ENCODE data around the gene PIGS. TPM values are rescaled to one million over a fixed set of nuclear protein-coding genes. Genes with fewer than 3 reads are reported as not detected.

PIGS gene
- total and polyA plus RNA-seq, 2 of the 13 experiments (the other 11 are each of a cell fraction or from before 2014, with no cell fraction given): 31.7 to 42.6 TPM

DNA sequence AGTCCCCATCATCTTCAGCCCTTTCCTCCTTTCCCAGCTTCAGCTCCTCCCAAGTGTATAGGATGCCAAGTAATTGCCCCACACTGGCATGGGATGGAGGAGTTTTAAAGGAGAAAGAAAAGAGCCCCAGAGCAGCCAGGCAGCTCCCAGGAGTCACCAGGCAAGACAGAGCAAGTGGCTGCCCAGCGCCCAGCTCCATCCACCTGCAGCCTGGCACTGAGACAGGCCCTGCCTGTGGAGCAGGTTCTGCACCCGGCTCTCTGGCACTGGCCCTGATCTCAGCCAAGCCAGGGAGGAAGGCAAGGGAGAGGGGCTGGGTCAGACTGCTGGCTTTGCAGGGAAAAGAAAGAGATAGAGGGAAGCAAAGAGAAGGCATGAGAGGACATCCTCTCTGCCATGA is 43.5 kb downstream of the PIGS start (continued):
- TF ChIP-seq PRMT3 (CRISPR knock-in tag; IDR thresholded peaks at IDR 0.05; ENCODE audit: borderline replicate concordance, low read depth) (no peak), FOXC1 (CRISPR knock-in tag; IDR thresholded peaks at IDR 0.05; ENCODE audit: borderline replicate concordance) (no peak), ZMYM2 (CRISPR knock-in tag; IDR thresholded peaks at IDR 0.05) (no peak), MED1 (CRISPR knock-in tag; IDR thresholded peaks at IDR 0.05) (no peak)

DNA sequence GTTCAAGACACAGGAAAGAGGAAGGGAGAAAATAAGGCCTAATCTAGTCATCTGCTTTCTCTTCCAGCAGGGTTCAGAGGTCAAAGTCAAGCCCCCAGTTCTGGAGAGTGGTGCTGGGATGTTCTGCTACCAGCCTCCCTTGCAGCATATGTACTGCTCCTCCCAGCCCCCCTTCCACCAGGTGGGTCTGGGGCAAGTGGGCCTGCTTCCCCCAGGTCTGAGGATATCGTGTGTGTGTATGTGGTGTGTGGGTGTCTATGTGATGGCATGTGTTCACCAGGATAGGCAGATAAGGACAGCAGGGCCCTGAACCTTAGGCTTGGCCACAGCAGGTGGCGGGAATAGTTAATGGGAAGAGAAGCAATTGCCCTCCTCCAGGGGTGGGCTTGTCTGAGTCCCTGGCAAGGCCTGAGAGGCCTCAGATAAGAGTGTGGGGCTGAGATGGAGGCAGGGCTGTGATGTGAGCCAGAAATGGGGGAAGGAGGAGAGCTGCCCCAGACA is 44.1 kb downstream of the PIGS start:
- ChIA-PET CTCF (ENCODE audit: low intra/inter-chr PET ratio, low total read pairs) (no interaction called here), POLR2A (no interaction called here)
- ATAC-seq (no peak), DNase-seq (ENCODE audit: low spot score) (no peak), FAIRE-seq (no peak)
- H3K4me2 ChIP-seq (ENCODE audit: low read depth, low read length): no peak overlapping the region
- 42% methylated on average over 2 of the region's 2 CpGs for WGBS (ENCODE audit: low lambda C conversion rate)
- peaks cover 9 to 36% of the 10 kb centered on the region in 2 experiments; a peak in 4 of 5 replicates for H3K27me3 ChIP-seq (ENCODE audit: control insufficient read depth in 1 of 2, insufficient read depth in 2 of 2, low read length in 2 of 2)
- no peaks in the 10 kb centered on the region for H3K79me2 ChIP-seq (ENCODE audit: insufficient read depth, low read length)
- TF ChIP-seq ZNF225 (CRISPR knock-in tag; IDR thresholded peaks at IDR 0.05): no peak
- H2AFZ ChIP-seq (ENCODE audit: low read length): no peak overlapping the region
- no peak overlapping the region for H3K9ac ChIP-seq (ENCODE audit: insufficient read depth, low read depth, low read length)
- no peak overlapping the region for H3K27ac ChIP-seq (ENCODE audit: extremely low read length, insufficient read depth, low read length)
- in situ Hi-C loops (cut with HindIII; ENCODE audit: extremely low pct_ligation_motif_present, low pct_unique_long_range_greater_than_20kb): no loop called here
- no peaks in the 10 kb centered on the region for H3K36me3 ChIP-seq (replicated peaks in 1 of 2; ENCODE audit: control insufficient read depth in 1 of 2, insufficient read depth in 2 of 2, low read length in 2 of 2)
- BruUV-seq (replicated peaks): no TSS peak
- no peaks in the 10 kb centered on the region for H3K9me3 ChIP-seq (ENCODE audit: low read length)
- H4K20me1 ChIP-seq (ENCODE audit: insufficient read depth, low read length): no peaks in the 10 kb centered on the region
- intact Hi-C loops (cut with micrococcal nuclease; ENCODE audit: unreplicated experiment): loop anchor here (5.0 kb wide), 1 partner anchor 740 kb away; no protein-coding TSS in a partner anchor
- H3K4me1 ChIP-seq (ENCODE audit: insufficient read depth, low read length): peaks cover 37% of the 10 kb centered on the region
- no peak overlapping the region for H3K4me3 ChIP-seq (replicated peaks in 1 of 3; ENCODE audit: insufficient read depth in 1 of 3, low read depth in 2 of 3, low read length in 3 of 3)

DNA sequence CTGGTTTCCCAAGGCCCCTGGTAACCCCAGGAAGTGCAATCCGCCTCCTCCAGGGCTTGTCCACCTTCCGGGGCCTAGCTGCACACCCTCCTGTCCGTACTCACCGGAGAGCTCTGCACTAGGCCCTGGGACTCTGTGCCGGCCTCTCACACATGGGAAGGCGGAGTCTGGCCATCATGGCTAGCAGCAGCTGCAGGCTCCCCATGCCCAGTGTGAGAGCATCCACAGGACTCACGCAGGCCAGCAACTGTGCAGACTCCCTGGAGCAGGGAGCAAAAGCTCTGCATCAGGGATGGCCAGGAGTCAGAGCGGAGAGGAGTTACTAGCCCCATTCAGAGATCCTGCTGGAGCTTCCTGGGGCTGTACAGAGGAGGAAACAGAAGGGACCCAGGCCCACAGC is 44.9 kb downstream of the PIGS start:
- H3K4me1 ChIP-seq (ENCODE audit: insufficient read depth, low read length): peaks cover 37% of the 10 kb centered on the region
- no peaks in the 10 kb centered on the region for H3K79me2 ChIP-seq (ENCODE audit: insufficient read depth, low read length)
- in situ Hi-C loops (cut with HindIII; ENCODE audit: extremely low pct_ligation_motif_present, low pct_unique_long_range_greater_than_20kb) (no loop called here), intact Hi-C loops (cut with micrococcal nuclease; ENCODE audit: unreplicated experiment) (loop anchor here (5.0 kb wide), 1 partner anchor 741 kb away; no protein-coding TSS in a partner anchor)
- ATAC-seq: peak; percentile 11; the same call in 1 of the 3 replicates
- H2AFZ ChIP-seq (ENCODE audit: low read length): no peak overlapping the region
- H4K20me1 ChIP-seq (ENCODE audit: insufficient read depth, low read length): no peaks in the 10 kb centered on the region
- FAIRE-seq: no peak
- POLR2A ChIA-PET: no interaction called here
- peak overlapping the region; percentile 5; the same call in 1 of the 2 replicates for H3K4me2 ChIP-seq (ENCODE audit: low read depth, low read length)
- CTCF ChIA-PET (ENCODE audit: low intra/inter-chr PET ratio, low total read pairs): no interaction called here
- H3K27ac ChIP-seq (ENCODE audit: extremely low read length, insufficient read depth, low read length): no peak overlapping the region
- H3K36me3 ChIP-seq (replicated peaks in 1 of 2; ENCODE audit: control insufficient read depth in 1 of 2, insufficient read depth in 2 of 2, low read length in 2 of 2): no peaks in the 10 kb centered on the region
- WGBS (ENCODE audit: low lambda C conversion rate): 14% methylated on average over 6 of the region's 8 CpGs
- no peak overlapping the region for H3K9ac ChIP-seq (ENCODE audit: insufficient read depth, low read depth, low read length)
- no TSS peak for BruUV-seq (replicated peaks)
- no peak overlapping the region for H3K4me3 ChIP-seq (replicated peaks in 1 of 3; ENCODE audit: insufficient read depth in 1 of 3, low read depth in 2 of 3, low read length in 3 of 3)
- H3K9me3 ChIP-seq (ENCODE audit: low read length): no peaks in the 10 kb centered on the region
- peaks cover 8 to 35% of the 10 kb centered on the region in 2 experiments; a peak in 4 of 5 replicates for H3K27me3 ChIP-seq (ENCODE audit: control insufficient read depth in 1 of 2, insufficient read depth in 2 of 2, low read length in 2 of 2)
- TF ChIP-seq ZNF496 (CRISPR knock-in tag; IDR thresholded peaks at IDR 0.05; ENCODE audit: insufficient replicate concordance): no peak
- no peak for TF ChIP-seq ZNF468 (CRISPR knock-in tag; IDR thresholded peaks at IDR 0.05)
- no peak for TF ChIP-seq ZNF883 (CRISPR knock-in tag; IDR thresholded peaks at IDR 0.05; ENCODE audit: not compliant biosample characterization)
- TF ChIP-seq, protein P1, sequence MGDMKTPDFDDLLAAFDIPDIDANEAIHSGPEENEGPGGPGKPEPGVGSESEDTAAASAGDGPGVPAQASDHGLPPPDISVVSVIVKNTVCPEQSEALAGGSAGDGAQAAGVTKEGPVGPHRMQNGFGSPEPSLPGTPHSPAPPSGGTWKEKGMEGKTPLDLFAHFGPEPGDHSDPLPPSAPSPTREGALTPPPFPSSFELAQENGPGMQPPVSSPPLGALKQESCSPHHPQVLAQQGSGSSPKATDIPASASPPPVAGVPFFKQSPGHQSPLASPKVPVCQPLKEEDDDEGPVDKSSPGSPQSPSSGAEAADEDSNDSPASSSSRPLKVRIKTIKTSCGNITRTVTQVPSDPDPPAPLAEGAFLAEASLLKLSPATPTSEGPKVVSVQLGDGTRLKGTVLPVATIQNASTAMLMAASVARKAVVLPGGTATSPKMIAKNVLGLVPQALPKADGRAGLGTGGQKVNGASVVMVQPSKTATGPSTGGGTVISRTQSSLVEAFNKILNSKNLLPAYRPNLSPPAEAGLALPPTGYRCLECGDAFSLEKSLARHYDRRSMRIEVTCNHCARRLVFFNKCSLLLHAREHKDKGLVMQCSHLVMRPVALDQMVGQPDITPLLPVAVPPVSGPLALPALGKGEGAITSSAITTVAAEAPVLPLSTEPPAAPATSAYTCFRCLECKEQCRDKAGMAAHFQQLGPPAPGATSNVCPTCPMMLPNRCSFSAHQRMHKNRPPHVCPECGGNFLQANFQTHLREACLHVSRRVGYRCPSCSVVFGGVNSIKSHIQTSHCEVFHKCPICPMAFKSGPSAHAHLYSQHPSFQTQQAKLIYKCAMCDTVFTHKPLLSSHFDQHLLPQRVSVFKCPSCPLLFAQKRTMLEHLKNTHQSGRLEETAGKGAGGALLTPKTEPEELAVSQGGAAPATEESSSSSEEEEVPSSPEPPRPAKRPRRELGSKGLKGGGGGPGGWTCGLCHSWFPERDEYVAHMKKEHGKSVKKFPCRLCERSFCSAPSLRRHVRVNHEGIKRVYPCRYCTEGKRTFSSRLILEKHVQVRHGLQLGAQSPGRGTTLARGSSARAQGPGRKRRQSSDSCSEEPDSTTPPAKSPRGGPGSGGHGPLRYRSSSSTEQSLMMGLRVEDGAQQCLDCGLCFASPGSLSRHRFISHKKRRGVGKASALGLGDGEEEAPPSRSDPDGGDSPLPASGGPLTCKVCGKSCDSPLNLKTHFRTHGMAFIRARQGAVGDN (CRISPR knock-in tag; IDR thresholded peaks at IDR 0.05): 0 out of 2 replicates have a peak, but pooled peaks have one; percentile 21
- no peak for DNase-seq (ENCODE audit: low spot score)
